ENCODE results near the gene SSH2.

The SSH2 gene

GRCh38 chr17:29698019-29698777, 231.8 kb downstream of the SSH2 start:
- H3K4me3 ChIP-seq (ENCODE audit: control insufficient read depth, low read depth, low read length) = no peak overlapping the region
- no peak for TF ChIP-seq CTCF (conservative IDR thresholded peaks at IDR 0.05; ENCODE audit: control insufficient read depth, insufficient read depth, low read depth, low read length)
- no peak for DNase-seq (ENCODE audit: low read depth)

GRCh38 chr17:29697371-29697770, 232.7 kb downstream of the SSH2 start:
- TF ChIP-seq CTCF (conservative IDR thresholded peaks at IDR 0.05; ENCODE audit: control insufficient read depth, insufficient read depth, low read depth, low read length) = no peak
- no peak overlapping the region for H3K4me3 ChIP-seq (ENCODE audit: control insufficient read depth, low read depth, low read length)
- DNase-seq (ENCODE audit: low read depth) = no peak

DNA sequence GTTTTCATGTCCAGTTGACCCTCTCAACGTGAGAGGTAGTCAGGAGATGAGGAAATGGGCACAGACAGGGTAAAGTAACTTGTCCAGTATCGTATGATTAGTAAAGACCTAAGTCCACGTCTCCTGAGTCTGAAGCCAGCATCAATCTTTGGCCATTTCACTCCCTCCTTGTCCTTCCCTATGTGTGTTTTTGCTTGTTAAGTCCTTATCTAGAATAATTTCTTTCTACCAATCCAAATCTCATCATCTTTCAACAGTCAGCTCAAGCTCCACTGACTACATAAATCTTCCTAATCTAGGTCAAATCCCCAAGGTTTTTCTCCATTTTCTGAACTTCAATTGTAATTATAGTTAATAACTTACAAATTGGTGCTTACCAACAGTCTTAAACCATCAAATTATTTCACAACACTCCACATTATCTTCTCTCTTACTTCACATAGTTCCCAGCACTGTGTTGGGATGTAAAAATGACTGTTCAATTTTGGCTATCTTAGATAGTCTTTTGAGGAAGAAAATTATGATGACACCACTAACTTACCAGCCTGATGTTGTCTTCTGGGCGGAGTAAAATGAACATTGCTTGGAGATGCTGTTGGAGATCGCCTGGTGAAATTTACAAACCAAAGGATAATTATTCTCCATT, 235.0 kb downstream of the SSH2 start:
- H3K4me3 ChIP-seq (ENCODE audit: control insufficient read depth, low read depth, low read length) = no peak overlapping the region
- no peak for TF ChIP-seq CTCF (conservative IDR thresholded peaks at IDR 0.05; ENCODE audit: control insufficient read depth, insufficient read depth, low read depth, low read length)
- no peak for DNase-seq (ENCODE audit: low read depth)

DNA sequence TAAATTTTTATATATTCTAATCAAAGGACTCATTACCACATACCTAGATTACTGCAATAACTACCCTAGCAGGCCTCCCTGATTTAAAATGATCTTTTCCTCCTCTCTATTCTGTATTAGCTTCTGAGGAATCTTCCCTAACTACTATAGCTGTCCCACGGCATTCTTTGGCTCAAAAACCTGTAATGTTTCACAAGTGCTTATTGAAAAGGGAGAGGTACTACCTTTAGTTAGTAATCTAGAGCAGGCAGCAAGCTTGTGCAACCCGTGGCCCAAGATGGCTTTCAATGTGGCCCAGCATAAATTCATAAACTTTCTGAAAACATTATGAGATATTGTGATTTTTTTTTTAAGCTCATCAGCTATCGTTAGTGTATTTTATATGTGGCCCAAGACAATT, 236.3 kb downstream of the SSH2 start:
- no peak for TF ChIP-seq CTCF (conservative IDR thresholded peaks at IDR 0.05; ENCODE audit: control insufficient read depth, insufficient read depth, low read depth, low read length)
- H3K4me3 ChIP-seq (ENCODE audit: control insufficient read depth, low read depth, low read length) = no peak overlapping the region
- DNase-seq (ENCODE audit: low read depth) = no peak

- no peak for DNase-seq (ENCODE audit: low read depth)
- no peak overlapping the region for H3K4me3 ChIP-seq (ENCODE audit: control insufficient read depth, low read depth, low read length)
- no peak for TF ChIP-seq CTCF (conservative IDR thresholded peaks at IDR 0.05; ENCODE audit: control insufficient read depth, insufficient read depth, low read depth, low read length)
These were observed 242.4 kb downstream of the SSH2 start for GRCh38 chr17:29687596-29687995.

DNA sequence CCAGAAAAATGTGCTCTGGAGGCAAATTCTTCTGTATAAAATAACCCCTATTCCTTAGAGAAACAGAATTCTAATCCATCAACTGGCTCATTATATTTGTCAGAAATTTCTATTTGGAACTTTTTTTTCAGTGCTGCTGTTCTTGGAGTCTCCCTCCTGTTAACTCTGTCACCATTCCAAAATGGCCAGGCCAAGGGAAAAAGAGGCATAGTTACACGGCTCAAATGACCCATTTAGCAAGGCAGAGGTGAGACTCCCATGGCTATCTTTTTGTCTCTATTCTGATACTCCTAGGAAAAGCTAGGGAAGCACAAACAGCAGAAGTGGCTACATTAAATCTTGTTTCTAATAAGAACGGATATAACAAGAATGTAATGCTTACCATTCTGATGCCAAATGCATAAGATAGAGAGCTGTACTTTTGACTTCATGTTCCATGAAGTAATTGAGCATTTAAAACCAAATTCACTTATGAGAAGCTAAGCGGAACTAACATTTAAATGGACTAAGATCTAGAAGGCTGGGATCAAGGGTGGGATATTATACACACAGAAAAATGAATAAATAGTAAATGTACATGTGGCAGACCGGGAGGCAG, 242.9 kb downstream of the SSH2 start:
- DNase-seq (ENCODE audit: low read depth) = no peak
- TF ChIP-seq CTCF (conservative IDR thresholded peaks at IDR 0.05; ENCODE audit: control insufficient read depth, insufficient read depth, low read depth, low read length) = no peak

More for the DNA sequence above, 242.9 kb downstream of the SSH2 start:
- H3K4me3 ChIP-seq (ENCODE audit: control insufficient read depth, low read depth, low read length) = no peak overlapping the region
